Endodermal cell (in vitro differentiated cells): Measurements from ENCODE around the gene SCGB1A1. TPM values are rescaled to one million over a fixed set of nuclear protein-coding genes. Genes with fewer than 3 reads are reported as not detected.

Experiments
- DNase-seq: peaks from one replicate; pipeline ENCODE4 v3.0.0-alpha.2; 2017
- H3K27ac ChIP-seq: 2 replicates; pipeline ENCODE4 v1.5.1; 2013; ENCODE audit warnings: mild to moderate bottlenecking, low read depth, low read length, moderate library complexity
- H3K27me3 ChIP-seq: 2 replicates; pipeline ENCODE4 v1.6.1; 2013; ENCODE audit warnings: mild to moderate bottlenecking, low read length, moderate library complexity; ENCODE audit not compliant: insufficient read depth, control insufficient read depth, poor library complexity, severe bottlenecking
- H3K36me3 ChIP-seq: 2 replicates; pipeline ENCODE4 v1.7.0; 2013; ENCODE audit warnings: mild to moderate bottlenecking, low read length, moderate library complexity; ENCODE audit not compliant: control insufficient read depth, insufficient read depth
- H3K4me1 ChIP-seq: one replicate; pipeline ENCODE4 v1.7.0; 2013; ENCODE audit warnings: low read length; ENCODE audit not compliant: control insufficient read depth, insufficient read depth
- H3K4me3 ChIP-seq: 2 replicates; pipeline ENCODE4 v1.5.1; 2013; ENCODE audit warnings: mild to moderate bottlenecking, low read length, moderate library complexity
- H3K9ac ChIP-seq: 2 replicates; pipeline ENCODE4 v1.6.1; 2013; ENCODE audit warnings: mild to moderate bottlenecking, low read length, moderate library complexity; ENCODE audit not compliant: poor library complexity, severe bottlenecking; ENCODE audit errors: extremely low read depth
- H3K9me3 ChIP-seq: 2 replicates; pipeline ENCODE4 v1.6.1; 2013; ENCODE audit warnings: mild to moderate bottlenecking, low read length, moderate library complexity; ENCODE audit not compliant: control insufficient read depth
- H3K27ac Mint-ChIP-seq: 2 replicates; pipeline ENCODE4 v1.8.0; 2020; ENCODE audit warnings: mixed read lengths
- H3K27me3 Mint-ChIP-seq: 2 replicates; pipeline ENCODE4 v1.8.0; 2021; ENCODE audit warnings: mild to moderate bottlenecking, mixed read lengths; ENCODE audit not compliant: insufficient read depth
- H3K36me3 Mint-ChIP-seq: 2 replicates; pipeline ENCODE4 v1.8.0; 2020; ENCODE audit warnings: low read depth, mixed read lengths
- H3K4me1 Mint-ChIP-seq: 2 replicates; pipeline ENCODE4 v1.8.0; 2020; ENCODE audit warnings: mixed read lengths
- H3K4me3 Mint-ChIP-seq: 2 replicates; pipeline ENCODE4 v1.8.0; 2020; ENCODE audit warnings: mild to moderate bottlenecking, moderate library complexity, mixed read lengths
- H3K9me3 Mint-ChIP-seq: 2 replicates; pipeline ENCODE4 v1.8.0; 2020; ENCODE audit warnings: mild to moderate bottlenecking, mixed read lengths
- WGBS, 2 experiments: methylation state at CpG; one replicate each; pipeline versions ENCODE4 v1.1.5 to v1.1.7; 2013; ENCODE audit warnings: missing lambda C conversion rate in 2 of 2, mixed read lengths in 1 of 2; ENCODE audit not compliant: insufficient coverage in 1 of 2, insufficient read length in 1 of 2; 5-methylcytosine and 5-hydroxymethylcytosine counted together
- total RNA-seq, 2 donors: library from RNA; stranded (reverse); fragmentation: NEBNext Ultra II Directional in 1 of 2; extraction: Animal tissue kit (Norgen Biotek cat#: 25700) in 1 of 2; gene quantifications; 2 replicates in 1 of 2; 3 replicates in 1 of 2; pipeline ENCODE4 v1.2.1, GENCODE V29; 2021
- TF ChIP-seq, protein P1 (sequence below): fragments of 200-600 bp; sonication (generic); conservative IDR thresholded peaks from 2 replicates; pipeline ENCODE4 v1.5.0; 2021; ENCODE audit warnings: antibody characterized with exemption, mild to moderate bottlenecking

SCGB1A1 gene
- total RNA-seq, 2 donors from 2014 or later = not detected

DNA sequence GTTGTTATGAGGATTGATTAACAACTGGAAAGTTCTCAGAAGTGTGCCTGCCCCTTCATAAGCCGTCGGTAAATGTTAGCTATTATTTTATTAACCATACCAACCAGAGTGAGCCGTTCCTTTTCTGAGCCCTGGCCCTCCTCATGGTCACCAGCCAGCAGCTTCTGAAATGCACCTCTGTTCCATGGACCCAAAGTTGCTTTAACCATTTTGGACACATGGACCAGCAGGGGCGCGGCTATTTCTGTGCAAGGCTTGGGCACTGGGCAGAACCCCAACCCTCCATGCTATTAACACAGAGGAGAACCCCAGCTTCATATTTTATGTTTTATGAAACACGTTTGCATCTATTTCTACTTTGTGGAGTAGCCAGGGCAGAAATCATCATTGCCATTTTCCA is 18.6 kb upstream of the SCGB1A1 start:
- no peaks in the 10 kb centered on the region for H3K36me3 ChIP-seq
- no peak overlapping the region for H3K9ac ChIP-seq
- H3K36me3 Mint-ChIP-seq = no peaks in the 10 kb centered on the region
- peaks cover 11% of the 10 kb centered on the region for H3K4me1 ChIP-seq
- no peaks in the 10 kb centered on the region for H3K27me3 Mint-ChIP-seq
- peaks cover 24% of the 10 kb centered on the region for H3K4me1 Mint-ChIP-seq
- 90 to 93% methylated on average over 4 to 6 of the region's 6 CpGs for WGBS, 2 experiments
- no peak for DNase-seq
- H3K4me3 Mint-ChIP-seq = no peak overlapping the region
- no peaks in the 10 kb centered on the region for H3K9me3 ChIP-seq
- H3K27ac ChIP-seq = no peak overlapping the region
- H3K27me3 ChIP-seq = no peaks in the 10 kb centered on the region
- H3K4me3 ChIP-seq = no peak overlapping the region
- TF ChIP-seq, protein P1, sequence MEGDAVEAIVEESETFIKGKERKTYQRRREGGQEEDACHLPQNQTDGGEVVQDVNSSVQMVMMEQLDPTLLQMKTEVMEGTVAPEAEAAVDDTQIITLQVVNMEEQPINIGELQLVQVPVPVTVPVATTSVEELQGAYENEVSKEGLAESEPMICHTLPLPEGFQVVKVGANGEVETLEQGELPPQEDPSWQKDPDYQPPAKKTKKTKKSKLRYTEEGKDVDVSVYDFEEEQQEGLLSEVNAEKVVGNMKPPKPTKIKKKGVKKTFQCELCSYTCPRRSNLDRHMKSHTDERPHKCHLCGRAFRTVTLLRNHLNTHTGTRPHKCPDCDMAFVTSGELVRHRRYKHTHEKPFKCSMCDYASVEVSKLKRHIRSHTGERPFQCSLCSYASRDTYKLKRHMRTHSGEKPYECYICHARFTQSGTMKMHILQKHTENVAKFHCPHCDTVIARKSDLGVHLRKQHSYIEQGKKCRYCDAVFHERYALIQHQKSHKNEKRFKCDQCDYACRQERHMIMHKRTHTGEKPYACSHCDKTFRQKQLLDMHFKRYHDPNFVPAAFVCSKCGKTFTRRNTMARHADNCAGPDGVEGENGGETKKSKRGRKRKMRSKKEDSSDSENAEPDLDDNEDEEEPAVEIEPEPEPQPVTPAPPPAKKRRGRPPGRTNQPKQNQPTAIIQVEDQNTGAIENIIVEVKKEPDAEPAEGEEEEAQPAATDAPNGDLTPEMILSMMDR = no peak
- H3K9me3 Mint-ChIP-seq = no peaks in the 10 kb centered on the region
- H3K27ac Mint-ChIP-seq = no peak overlapping the region

GRCh38 chr11:62400760-62401159 is 18.1 kb upstream of the SCGB1A1 start:
- H3K36me3 Mint-ChIP-seq = no peaks in the 10 kb centered on the region
- H3K4me1 ChIP-seq = peaks cover 11% of the 10 kb centered on the region

GRCh38 chr11:62401356-62401755 is 17.5 kb upstream of the SCGB1A1 start:
- no peak for DNase-seq
- Mint-ChIP-seq H3K27me3 (no peaks in the 10 kb centered on the region), H3K27ac (no peak overlapping the region), H3K9me3 (no peaks in the 10 kb centered on the region), H3K36me3 (no peaks in the 10 kb centered on the region), H3K4me3 (no peak overlapping the region), H3K4me1 (peaks cover 26% of the 10 kb centered on the region)
- no peaks in the 10 kb centered on the region for H3K36me3 ChIP-seq
- no peaks in the 10 kb centered on the region for H3K27me3 ChIP-seq
- H3K4me3 ChIP-seq = no peak overlapping the region
- H3K27ac ChIP-seq = no peak overlapping the region
- 92 to 100% methylated on average over 2 to 5 of the region's 5 CpGs for WGBS, 2 experiments
- peaks cover 12% of the 10 kb centered on the region for H3K4me1 ChIP-seq
- TF ChIP-seq, protein P1 = no peak
- no peaks in the 10 kb centered on the region for H3K9me3 ChIP-seq
- H3K9ac ChIP-seq = no peak overlapping the region

More at GRCh38 chr11:62400760-62401159, 18.1 kb upstream of the SCGB1A1 start:
- Mint-ChIP-seq H3K27me3 (no peaks in the 10 kb centered on the region), H3K4me1 (peaks cover 24% of the 10 kb centered on the region), H3K4me3 (no peak overlapping the region), H3K27ac (no peak overlapping the region), H3K9me3 (no peaks in the 10 kb centered on the region)
- TF ChIP-seq, protein P1 = no peak
- 94 to 96% methylated on average over 4 to 9 of the region's 9 CpGs for WGBS, 2 experiments
- Histone ChIP-seq H3K4me3 (no peak overlapping the region), H3K27me3 (no peaks in the 10 kb centered on the region), H3K9ac (no peak overlapping the region), H3K9me3 (no peaks in the 10 kb centered on the region), H3K36me3 (no peaks in the 10 kb centered on the region), H3K27ac (no peak overlapping the region)
- no peak for DNase-seq
